Heart left ventricle (tissue), 13 donors: ENCODE measurements around the gene TRIP12.

ENCODE experiments used
- POLR2A ChIP-seq, 2 donors: fragments of 450-650 bp; IDR thresholded peaks; one replicate each; pipeline ENCODE4 v1.6.1; 2017; ENCODE audit warnings: antibody characterized with exemption in 2 of 2, mild to moderate bottlenecking in 2 of 2, moderate library complexity in 2 of 2
- TF ChIP-seq, protein P1 (sequence below), 12 donors: fragments of 200-600 bp; sonication (generic) in 4 of 12; IDR thresholded peaks; one replicate each; pipeline versions ENCODE4 v1.5.0 to v1.8.0; 2018 to 2022; ENCODE audit warnings: antibody characterized with exemption in 12 of 12, mild to moderate bottlenecking in 5 of 12
- donor health status: ischemic (EF 13 %, LVEDD 7.1; RV severe dilation, severe dysfunction).
- donor health status: DM: no; HTN: yes; CAD: no.
- donor health status: DM: no; HTN: no; CAD: no.
- donor health status: ischemic (EF 25% LVEDD 6.9; RV normal size, moderate dysfunction).
- donor health status: ischemic (EF 25% LVEDD 5.7; RV mildly dilated, moderate dysfunction).
- donor health status: ischemic (EF 35%, LVEDD 5.7; RV mildly dilated, moderate dysfunction).
- donor health status: nonischemic (EF 11% LVEDD 7.7; RV severe dilation, severe dysfunction).
- donor health status: DM: yes; HTN: yes; CAD: no.
- donor health status: PGD.
- donor health status: ischemic (EF 29% LVEDD 5.4; RV normal size, mild dysfunction).
- donor health status: nonischemic (EF 23%, LVEDD 6.1; RV moderate dilation, normal function).

DNA sequence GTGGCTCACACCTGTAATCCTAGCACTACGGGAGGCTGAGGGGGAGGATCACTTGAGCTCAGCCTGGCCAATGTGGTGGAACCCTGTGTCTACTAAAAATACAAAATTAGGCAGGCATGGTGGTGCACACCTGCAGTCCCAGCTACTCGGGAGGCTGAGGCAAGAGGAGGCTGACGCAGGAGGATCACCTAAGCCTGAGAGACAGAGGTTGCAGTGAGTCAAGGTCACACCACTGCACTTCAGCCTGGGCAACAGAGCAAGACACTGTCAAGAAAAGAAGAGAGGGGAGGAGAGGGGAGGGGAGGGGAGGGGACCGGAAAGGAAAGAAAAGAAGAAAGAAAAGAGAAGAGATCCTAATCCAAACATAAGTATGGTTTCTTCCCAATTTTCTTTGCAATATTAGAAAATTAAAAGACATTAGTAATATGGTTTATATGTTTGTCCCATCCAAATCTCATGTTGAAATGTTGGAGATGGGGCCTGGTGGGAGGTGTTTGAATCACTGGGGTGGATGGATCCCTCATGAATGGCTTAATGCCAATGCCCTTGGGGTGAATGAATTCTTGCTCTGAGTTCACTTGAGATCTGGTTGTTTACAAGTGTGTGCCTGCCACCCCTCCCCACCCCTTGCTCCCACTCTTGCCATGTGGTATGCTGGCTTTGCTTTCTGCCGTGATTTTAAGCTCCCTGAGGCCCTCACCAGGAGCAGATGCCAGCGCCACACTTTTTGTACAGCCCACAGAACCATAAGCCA is 50.7 kb downstream of the TRIP12 start:
- TF ChIP-seq, protein P1, sequence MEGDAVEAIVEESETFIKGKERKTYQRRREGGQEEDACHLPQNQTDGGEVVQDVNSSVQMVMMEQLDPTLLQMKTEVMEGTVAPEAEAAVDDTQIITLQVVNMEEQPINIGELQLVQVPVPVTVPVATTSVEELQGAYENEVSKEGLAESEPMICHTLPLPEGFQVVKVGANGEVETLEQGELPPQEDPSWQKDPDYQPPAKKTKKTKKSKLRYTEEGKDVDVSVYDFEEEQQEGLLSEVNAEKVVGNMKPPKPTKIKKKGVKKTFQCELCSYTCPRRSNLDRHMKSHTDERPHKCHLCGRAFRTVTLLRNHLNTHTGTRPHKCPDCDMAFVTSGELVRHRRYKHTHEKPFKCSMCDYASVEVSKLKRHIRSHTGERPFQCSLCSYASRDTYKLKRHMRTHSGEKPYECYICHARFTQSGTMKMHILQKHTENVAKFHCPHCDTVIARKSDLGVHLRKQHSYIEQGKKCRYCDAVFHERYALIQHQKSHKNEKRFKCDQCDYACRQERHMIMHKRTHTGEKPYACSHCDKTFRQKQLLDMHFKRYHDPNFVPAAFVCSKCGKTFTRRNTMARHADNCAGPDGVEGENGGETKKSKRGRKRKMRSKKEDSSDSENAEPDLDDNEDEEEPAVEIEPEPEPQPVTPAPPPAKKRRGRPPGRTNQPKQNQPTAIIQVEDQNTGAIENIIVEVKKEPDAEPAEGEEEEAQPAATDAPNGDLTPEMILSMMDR (IDR thresholded peaks at IDR 0.05): no peak
- TF ChIP-seq POLR2A (IDR thresholded peaks at IDR 0.05): no peak
